ENCODE results near the gene AIG1.
"Not testable (repeated sequence)": the region's sequence is repeated elsewhere in the genome, so short reads cannot be mapped to it uniquely, and the experiment has no call there.

Gene AIG1

DNA sequence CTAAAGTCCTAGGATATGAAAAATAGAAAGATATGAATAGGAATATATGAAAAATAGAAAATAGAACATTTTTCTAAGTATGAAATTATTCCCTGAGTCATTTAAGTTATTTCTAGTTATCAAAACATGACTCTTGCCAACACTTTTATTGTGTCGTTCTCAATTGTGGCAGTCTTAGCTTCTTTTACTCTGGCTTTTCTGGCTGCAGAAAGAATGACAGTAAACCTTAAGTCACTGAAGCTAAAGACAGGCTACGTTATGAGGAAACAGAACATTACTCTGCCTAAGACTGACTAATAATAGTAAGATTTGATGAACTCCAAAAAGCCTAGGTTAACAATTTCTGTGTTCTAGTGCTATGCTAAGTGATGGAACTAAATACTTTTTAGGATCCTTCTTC, 74.6 kb downstream of the AIG1 start:
- DNase-seq: no peak

DNA sequence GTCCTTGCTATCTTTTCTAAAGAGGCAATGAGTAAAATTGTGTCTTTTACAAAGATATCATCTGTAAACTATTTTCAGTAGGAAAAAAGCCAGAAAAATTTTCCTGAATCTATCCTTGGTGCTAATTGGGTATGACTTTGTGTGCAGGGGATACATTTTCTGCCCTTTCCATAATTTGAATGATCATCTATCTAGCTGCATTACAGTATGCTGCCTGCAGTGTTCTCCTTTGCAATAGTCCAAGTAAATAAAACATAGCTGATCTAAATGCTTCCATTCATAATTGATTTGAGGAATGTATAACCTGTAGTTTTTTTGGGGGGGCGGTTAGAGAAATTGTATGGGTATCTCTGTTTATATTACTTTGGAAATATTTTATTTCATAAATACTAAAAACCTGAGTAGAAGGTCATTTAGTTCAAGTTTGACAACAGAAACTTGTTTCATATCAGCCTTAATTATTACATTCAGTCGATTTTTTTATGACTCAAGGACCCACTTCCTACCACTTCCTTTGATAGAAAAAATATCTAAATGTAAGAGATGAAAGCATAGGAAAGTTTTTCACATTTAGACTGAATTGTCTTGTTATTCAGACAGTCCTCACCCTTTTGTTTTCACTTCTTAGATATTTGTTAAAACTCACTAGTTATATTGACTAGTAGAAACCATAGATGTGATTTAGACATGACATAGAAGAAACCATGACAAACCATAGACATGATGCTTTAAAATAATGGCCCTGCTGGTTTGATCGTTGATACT, 75.3 kb downstream of the AIG1 start:
- no peak for DNase-seq

DNA sequence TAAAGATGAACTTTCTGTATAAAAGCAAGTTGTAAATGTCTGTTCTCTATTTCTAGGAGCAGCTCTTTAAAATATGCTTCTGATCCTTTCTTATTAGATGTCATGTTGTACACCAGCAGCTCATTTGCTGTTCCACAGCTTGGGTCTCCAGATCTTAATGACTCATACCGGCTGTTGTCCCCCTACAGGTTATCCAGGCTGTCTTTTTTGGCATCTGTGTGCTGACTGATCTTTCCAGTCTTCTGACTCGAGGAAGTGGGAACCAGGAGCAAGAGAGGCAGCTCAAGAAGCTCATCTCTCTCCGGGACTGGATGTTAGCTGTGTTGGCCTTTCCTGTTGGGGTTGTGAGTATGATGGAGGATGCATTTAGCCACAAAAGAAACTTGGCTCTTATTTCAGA, 76.0 kb downstream of the AIG1 start:
- no peak for DNase-seq

DNA sequence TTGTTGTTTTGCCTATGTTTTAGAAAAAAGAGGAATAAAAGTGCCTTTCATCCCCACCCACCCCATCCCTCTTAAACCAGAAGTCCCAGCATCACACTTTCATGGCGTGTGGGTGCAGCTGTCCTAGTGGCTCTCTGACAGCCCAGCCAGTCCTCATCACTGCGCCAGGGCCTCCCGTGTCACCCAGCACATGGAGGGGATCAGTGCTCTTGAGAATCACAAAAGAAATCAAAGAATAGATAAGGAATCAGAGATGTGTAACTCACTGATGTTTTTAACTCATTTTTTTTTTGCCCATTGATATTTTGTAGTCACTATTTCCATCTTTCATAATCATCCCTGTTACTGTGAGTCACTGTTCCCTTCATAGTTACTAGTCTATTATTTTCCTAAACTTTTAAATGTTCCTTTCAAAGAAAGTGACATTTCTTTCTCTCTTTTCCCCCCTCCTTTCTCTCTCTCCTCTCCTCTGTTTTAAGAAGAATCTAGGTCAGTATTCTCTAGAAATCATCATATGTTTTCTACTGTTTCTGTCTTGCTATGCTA, 78.6 kb downstream of the AIG1 start:
- no peak for DNase-seq

DNA sequence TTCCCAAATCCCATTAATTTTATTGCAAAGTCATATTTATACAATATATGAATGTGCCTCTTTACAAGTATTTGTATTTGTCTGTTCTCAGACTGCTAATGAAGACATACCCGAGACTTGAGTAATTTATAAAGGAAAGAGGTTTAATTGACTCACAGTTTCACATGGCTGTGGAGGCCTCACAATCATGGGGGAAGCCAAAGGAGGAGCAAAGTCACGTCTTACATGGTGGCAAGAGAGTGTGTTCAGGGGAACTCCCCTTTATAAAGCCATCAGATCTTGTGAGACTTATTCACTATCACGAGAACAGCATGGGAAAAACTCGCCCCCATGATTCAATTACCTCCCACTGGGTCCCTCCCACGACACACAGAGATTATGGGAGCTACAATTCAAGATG, 79.2 kb downstream of the AIG1 start:
- peak; percentile 19 for DNase-seq

DNA sequence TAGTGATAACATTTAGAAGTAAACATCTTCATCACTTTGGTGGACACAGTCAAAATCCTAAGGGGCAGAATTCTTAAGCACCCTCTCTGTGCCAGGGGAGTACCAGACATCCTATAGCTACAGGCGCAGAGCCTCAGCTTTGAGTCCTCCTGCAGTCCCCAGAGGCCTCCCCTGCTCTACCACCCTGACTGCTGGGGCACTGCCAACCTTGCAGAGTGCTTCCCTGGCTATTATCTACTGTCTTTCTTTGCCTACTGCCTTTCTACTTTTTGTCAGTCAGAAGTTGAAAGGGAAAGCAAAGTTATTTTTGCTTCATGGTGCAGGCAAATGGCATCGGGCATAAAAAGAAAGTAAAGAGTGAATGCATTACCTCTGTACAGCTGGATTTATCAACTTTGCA, 80.1 kb downstream of the AIG1 start:
- no peak for DNase-seq

DNA sequence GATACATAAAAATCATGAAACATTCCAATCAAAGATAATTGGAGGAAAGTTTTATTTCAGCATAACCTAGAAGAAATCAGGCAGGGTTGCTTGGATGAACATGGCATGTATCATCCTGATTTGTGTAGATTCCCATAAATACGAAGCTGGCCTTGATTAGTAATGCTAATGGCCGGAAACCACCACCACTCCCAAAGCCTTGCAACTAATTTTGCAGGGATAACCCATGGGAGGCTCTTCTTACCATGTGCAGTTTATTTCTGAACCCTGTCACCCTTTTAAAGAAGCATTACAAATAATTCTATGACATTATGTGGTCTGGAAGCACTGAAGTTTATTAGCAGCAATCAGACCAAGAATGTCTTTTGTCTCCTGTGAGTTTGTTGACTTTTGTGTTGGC, 80.8 kb downstream of the AIG1 start:
- no peak for DNase-seq

DNA sequence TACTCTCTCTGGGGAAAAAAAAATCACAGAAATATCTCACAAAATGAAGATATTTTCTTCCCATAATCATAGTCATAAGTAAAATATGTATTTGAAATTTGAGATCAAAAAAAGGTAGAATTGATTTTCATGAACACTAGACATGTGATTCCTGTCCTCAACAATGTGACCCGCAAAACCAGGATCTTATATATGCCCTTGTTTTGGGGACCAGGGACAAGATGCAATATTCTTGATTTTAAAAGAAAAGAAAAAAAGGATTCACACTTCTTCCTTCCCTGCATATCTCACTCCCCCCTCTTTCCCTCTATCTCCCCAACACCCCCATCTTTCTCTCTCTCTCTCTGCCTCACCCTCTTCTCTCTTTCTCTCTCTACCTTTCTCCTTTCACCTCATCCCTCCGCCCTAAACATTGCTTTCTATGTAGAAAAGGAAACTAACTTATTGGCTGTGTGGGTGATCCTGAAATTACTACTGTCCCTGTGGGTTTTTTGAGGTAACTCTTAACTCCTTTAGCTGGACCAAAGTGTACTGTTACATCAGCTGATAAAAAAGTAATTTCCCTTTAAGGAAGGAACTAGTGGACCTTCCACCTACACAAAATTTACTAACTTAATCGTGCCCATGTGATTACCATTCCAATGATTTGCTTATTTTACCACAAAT, 85.6 kb downstream of the AIG1 start:
- DNase-seq: no peak

DNA sequence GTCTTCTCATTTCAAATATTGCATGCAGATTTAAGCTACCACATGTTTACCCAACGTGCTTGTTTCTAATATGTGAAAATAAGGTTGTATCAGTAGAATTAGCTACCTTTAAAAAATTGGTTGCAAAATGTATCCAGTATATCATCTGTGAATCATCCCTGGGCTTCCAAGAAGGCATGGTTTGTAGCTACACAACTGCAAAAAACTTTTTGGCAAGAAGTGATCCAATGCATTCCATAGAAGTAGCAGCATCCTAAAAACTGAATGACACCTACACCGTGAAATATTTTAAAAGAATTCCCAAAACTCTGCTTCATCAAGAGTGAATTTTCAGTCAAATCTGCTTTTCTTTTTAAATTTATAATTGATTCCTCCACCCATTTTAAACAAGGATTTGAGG, 89.1 kb downstream of the AIG1 start:
- DNase-seq: no peak

DNA sequence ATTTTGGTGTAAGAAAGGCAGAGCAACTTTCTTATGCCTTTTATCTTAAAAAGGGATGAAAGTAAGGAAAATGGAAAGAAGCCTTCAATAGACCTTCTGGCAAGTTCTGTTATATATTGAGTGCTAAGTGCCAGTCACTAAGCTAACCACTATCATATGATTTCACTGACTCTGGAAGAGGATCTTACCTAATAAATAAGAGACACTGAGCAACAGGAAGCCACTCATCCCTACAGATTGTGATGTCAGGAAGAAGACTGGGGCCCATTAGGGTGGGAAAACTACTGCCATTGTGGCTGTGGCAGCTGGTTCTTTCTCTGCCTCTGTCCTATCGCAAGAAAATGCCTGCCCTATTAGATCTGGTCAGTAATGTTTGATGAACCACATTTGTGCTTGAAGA, 89.6 kb downstream of the AIG1 start:
- no peak for DNase-seq

DNA sequence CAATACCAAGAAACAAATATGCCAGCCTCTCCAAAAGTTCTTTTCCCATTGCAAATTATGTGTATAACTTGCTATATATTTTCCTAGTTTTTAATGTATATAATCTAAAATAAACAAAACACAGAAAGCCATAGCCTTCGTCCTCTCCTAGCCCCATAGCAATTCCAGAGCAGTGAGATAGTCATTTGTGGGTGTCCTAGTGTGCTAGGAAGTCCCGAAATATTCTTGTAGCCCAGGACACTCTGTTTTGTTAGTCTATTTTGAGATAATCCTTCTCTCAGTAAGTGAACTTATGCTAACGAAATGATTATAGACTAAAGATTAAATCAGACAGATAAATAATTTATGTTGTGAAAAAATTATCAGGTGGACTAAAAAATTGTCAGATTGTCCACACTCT, 90.7 kb downstream of the AIG1 start:
- no peak for DNase-seq

DNA sequence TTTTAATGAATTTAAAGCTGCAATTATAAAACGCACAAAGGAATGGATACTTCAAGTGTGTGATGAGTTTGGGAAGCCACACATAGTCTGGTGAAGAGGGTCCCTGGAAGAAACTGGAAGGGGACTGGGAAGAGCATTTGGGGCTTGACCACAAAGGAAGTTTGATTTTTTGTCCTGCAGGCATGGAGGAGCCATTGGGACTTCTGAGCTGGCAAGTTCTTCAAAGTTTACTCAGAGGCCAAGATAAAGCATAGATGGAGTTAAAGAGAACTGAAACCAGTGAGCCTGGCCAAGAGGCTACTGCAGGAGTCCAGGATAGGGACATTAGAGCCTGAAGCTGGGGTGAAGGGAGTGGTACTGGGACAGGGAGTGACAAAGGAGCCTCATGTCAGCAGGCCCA, 95.0 kb downstream of the AIG1 start:
- no peak for DNase-seq

DNA sequence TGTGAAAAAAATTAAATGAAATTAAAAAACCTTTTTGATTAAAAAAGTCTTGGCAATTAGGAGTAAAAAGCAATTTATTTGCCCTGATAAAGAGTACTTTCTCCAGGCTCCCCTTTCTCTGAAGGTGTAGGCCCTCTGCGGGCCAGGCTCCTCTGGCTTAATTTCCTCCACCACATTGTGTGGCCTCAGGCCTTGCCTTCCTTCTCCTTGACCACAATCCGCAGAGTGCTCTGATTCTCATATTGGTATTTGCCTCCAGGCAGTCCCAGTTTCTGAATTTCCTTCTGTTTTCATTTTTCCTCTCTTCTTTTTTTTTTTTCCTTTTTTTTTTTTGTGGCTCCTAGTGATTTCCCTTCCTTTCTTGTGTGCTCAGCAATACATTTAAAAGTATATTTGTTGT, 96.4 kb downstream of the AIG1 start:
- DNase-seq: no peak

DNA sequence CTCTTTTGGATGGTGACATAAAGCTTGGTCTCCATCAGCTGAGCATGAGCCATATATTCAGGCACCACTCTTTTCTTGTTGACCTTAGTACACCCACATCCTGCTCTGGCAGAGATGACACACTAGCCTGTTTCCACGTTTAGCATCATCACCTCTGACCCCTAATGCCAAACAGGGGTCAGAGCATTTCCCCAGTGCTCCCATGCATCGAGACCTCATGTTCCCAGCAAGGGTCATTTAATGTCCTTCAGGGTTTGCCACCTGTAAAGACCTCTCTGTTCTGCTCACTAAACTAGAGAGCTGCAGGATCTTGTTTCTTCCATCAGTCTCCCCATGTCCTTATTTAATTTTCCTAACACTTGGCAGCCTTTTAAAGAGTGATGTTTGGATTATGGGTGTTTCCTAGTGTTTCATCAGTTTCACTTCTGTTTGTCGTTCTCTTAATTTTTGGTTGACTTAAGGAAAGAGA, 97.5 kb downstream of the AIG1 start:
- no peak for DNase-seq

DNA sequence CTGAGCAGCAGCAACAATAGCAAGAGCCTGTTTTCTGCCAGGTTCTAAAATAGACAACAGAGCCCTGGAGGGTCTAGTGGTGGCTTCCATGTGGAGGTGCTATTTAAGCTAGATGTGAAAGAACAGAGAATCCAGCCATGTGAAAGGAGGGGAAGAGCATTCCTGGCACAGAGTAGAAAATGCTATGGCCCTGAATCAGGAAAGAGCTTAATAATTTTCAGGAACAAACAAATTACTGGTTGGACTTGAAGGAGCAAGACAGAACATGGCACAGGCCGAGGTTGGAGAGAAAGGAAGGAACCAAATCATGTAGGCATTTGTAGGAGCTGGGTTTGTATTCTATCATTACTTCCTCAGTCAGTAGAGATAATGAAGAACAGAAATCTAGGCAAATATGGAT, 98.3 kb downstream of the AIG1 start:
- DNase-seq: no peak

DNA sequence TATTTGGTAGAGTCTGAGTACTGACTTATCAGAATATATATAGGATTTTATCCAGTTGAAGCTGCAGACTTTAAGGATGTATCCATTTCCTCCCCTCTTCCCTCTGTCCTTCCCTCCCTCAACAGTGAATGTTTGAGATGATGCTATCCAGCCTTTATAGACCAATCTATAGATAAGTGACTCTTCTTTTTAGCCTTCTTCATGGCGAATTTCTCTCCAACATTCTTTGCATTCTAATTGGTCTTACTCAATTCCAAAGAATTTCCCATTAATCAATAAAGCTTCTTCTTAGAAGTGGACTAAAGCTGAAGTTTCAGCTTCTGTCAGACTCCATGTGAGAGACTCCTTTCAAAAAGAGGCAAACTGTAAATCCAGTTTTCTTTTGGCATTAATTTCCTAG, 99.3 kb downstream of the AIG1 start:
- DNase-seq: no peak

DNA sequence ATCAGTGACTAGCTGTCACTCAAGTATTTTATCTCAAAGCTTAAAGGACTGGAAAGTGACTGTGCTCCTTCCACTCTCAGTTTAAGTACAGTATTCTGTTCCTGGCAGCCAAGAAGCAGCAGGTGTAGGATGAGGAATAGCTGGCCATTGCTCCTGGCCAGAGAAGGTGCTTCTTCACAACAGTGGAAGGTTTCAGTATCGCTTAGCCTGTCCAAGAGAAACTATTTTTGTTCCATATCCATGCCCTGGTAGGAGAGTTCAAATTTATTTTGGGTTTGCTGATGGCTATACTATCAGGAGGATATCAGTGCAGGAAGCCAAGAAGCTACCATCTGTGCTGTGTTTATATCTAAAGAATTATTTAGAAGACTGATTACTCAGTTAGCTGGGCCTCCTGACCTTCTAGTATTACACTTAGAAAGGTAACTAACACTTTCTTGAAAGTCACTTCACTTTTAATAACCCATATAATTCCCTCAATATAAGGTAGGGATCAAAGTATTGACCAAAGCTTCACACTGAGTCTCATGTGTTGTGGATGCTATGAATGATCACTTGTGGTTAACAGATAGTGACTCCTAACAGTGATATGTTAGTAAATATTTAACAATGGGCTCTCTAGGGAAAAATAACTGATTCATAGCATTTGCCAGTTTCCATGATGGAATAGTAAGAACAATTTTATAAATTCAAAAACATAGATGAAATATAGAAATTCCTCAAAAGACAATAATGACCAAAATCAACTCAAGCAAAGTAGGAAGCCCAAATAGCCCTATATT, 99.9 kb downstream of the AIG1 start:
- DNase-seq: no peak

DNA sequence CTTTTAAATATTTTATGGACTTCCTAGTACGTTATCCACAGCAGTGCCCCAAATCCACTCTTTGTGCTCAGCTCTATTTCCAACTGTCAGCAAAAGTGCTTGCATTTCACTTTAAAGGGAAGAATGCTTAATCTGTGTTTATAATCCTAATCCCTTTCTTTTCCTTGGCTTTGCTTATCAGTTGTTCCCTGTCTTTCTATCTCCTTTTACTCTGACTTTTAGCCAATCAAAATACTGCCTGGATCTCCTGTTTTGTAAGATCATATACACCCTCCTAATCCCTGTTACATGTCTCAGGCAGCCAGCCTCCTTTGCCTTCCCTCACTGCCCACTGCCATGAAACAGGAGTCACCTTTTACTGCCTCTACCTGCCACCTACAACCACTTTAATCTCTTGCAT, 102.9 kb downstream of the AIG1 start:
- no peak for DNase-seq

DNA sequence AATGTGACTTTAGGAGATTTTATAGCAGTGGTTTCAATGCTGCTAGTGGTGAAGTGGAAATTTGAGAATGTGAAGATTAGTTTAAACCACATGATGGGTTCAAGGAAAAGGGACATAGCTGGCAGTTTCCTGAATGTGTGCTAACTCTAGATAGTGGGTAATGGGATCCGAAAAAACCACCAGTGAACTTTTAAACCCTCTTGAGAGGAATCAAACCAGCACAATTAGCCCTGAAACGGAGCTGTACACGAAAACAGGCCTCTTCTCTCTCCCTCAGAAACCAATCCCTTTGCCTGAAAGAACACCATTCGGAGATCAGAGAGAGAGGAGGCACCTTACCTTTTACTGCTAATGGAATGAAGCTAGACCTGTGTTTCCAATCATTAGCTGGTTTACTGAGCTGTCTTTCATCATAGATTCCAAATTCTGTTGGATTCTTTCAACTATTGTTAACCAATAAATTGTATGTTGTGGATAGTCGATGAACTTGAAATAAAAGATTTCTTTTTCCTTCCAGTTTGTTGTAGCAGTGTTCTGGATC, 103.9 kb downstream of the AIG1 start:
- no peak for DNase-seq

DNA sequence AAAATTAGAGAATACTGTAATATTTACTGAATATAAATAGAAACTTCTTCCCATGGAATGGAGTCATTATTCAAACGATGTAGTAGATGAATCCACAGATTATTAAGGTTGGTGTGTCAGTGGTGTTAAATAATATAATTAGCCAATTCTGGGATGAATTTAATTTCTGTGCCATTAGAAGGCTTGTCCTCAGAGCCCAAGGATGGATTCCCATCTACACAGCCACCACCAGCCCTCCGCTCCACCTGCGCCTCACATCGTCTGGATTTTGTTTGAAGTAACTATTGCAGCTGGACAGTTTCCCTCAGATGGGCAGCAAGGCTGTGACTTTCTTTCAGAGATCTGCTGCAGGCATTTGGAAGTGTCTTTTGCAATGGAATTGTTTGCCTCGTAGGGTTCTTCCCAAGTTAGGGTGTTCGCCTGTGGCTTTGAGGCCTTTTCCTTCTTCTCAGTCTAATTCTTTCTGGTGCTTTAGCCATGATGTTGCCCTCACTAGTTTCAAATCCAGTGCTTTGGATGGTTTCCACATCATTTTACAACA, 104.7 kb downstream of the AIG1 start:
- no peak for DNase-seq

DNA sequence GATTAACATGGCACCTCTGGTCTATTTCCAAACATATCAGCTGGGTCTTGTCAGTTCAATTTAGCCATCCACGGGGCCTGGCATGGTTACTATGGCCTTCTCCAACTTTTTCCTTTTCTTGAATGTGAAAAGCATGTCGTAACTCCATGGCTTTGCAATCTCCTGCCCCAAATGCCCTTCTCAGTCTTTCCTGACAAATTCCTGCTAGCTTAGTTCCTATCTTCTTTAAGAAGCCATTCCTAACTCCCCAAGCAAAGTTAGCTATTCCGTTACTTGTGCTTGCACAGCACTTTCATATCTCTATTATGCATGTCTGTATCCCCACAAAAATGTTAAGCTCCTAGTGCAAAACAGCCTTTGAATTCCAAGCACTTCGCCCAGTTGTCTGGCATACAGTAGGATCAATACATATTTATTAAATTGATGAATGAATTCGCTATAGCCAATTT, 105.6 kb downstream of the AIG1 start:
- DNase-seq: no peak

DNA sequence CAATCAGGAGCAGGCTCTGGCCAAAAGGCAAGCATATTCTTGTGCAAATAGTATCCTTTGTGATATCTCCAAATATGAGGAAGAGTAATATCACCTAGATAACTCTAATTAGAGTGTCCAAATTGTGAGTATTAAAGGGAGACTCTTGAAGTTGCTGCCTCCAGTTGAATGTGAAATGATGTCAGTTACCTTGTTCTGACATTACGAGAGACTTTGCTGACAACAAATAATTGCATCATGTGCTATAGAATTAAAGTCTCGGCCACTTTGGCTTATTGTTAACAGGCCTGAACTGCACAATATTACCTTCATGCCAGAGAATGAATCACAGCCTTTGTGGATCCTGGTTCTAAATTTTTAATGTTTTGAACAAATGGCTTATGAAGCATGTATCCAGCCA, 106.5 kb downstream of the AIG1 start:
- DNase-seq: no peak

DNA sequence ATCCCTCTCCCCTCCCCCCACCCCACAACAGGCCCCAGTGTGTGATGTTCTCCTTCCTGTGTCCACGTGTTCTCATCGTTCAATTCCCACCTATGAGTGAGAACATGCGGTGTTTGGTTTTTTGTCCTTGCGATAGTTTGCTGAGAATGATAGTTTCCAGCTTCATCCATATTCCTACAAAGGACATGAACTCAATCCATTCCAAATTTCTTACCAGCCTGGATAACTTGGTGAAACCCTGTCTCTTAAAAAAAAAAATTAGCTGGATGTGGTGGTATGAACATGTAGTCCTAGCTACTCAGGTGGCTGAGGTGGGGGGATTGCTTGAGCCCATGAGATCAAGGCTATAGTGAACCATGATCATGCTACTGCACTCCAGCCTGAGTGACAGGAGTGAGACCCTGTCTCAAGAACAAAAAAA, 107.7 kb downstream of the AIG1 start:
- DNase-seq: not testable (repeated sequence)
